OCI-LY7 (cell line): ENCODE results near the gene DHCR7. TPM values are rescaled to one million over a fixed set of nuclear protein-coding genes. Genes with fewer than 3 reads are reported as not detected.

ENCODE experiments used
- BruUV-seq: library from RNA; stranded (reverse); fragments of 400-500 nt; replicated peaks from 2 replicates; lab custom pipeline; 2021; lab: Mats Ljungman, UMichigan
- CTCF ChIA-PET: fragments of 300-600 bp; sonication (Branson Sonifier 250); formaldehyde crosslinking; loops from one replicate; lab custom pipeline; 2022; ENCODE audit warnings: antibody characterized with exemption; ENCODE audit not compliant: unreplicated experiment; lab: Charles Lee
- POLR2A ChIA-PET: fragments of 300-600 bp; sonication (Branson Sonifier 250); formaldehyde crosslinking; loops from one replicate; lab custom pipeline; 2022; ENCODE audit warnings: antibody characterized with exemption; lab: Charles Lee
- DNase-seq: peaks from one replicate; pipeline ENCODE4 v3.0.0-alpha.2; 2015; ENCODE audit warnings: low spot score
- H2AFZ ChIP-seq: fragments of 200-600 bp; sonication (generic), shearing (Covaris generic); 2 replicates; pipeline ENCODE4 v1.6.1; 2014; ENCODE audit warnings: mild to moderate bottlenecking, antibody characterized with exemption, low read length, moderate library complexity
- H3K27ac ChIP-seq: fragments of 200-600 bp; sonication (generic); 2 replicates; pipeline ENCODE4 v1.5.1; 2014; ENCODE audit warnings: mixed run types, low read depth, mild to moderate bottlenecking, moderate library complexity, low read length, inconsistent platforms; ENCODE audit not compliant: poor library complexity, severe bottlenecking
- H3K36me3 ChIP-seq: fragments of 200-600 bp; sonication (generic); 2 replicates; pipeline ENCODE4 v1.6.1; 2014; ENCODE audit warnings: mild to moderate bottlenecking, antibody characterized with exemption, low read length, moderate library complexity, mixed read lengths; ENCODE audit not compliant: insufficient read depth
- H3K4me1 ChIP-seq: fragments of 200-600 bp; sonication (generic); 2 replicates; pipeline ENCODE4 v1.5.1; 2014; ENCODE audit warnings: mild to moderate bottlenecking, low read length; ENCODE audit not compliant: insufficient read depth, poor library complexity, severe bottlenecking
- H3K4me2 ChIP-seq: fragments of 200-600 bp; sonication (generic); 2 replicates; pipeline ENCODE4 v1.6.1; 2014; ENCODE audit warnings: mild to moderate bottlenecking, low read length
- H3K4me3 ChIP-seq: fragments of 200-600 bp; sonication (generic); 2 replicates; pipeline ENCODE4 v1.5.1; 2014; ENCODE audit warnings: mild to moderate bottlenecking, low read depth, low read length; ENCODE audit not compliant: poor library complexity, severe bottlenecking
- H3K79me2 ChIP-seq: fragments of 200-600 bp; sonication (generic); 2 replicates; pipeline ENCODE4 v1.6.1; 2016; ENCODE audit warnings: low read depth, mild to moderate bottlenecking, low read length, moderate library complexity, mixed read lengths; ENCODE audit not compliant: insufficient read depth
- H3K9me2 ChIP-seq: fragments of 200-600 bp; sonication (generic); 2 replicates; pipeline ENCODE4 v1.6.1; 2016; ENCODE audit warnings: mild to moderate bottlenecking, low read length, mixed read lengths; ENCODE audit not compliant: insufficient read depth
- H3K9me3 ChIP-seq: fragments of 200-600 bp; sonication (generic); 2 replicates; pipeline ENCODE4 v1.6.1; 2014; ENCODE audit warnings: mild to moderate bottlenecking, mixed run types, low read length, mixed read lengths
- H4K20me1 ChIP-seq: fragments of 200-600 bp; sonication (generic); 2 replicates; pipeline ENCODE4 v1.6.1; 2014; ENCODE audit warnings: mild to moderate bottlenecking, antibody characterized with exemption, low read length, moderate library complexity, mixed read lengths; ENCODE audit not compliant: insufficient read depth
- CTCF ChIP-seq: fragments of 200-600 bp; sonication (generic); conservative IDR thresholded peaks from 2 replicates; pipeline ENCODE4 v1.5.1; 2014; ENCODE audit warnings: mild to moderate bottlenecking, antibody characterized with exemption, low read length, moderate library complexity, mixed read lengths
- EZH2phosphoT487 ChIP-seq: fragments of 200-600 bp; sonication (generic); IDR thresholded peaks from 2 replicates; pipeline ENCODE4 v1.6.1; 2018; ENCODE audit warnings: low read depth, borderline replicate concordance, mild to moderate bottlenecking, mixed run types, antibody characterized with exemption, low read length, moderate library complexity, mixed read lengths
- intact Hi-C: fragments of 100-400 bp; cut with micrococcal nuclease; formaldehyde crosslinking; loops from one replicate; pipeline ENCODE4 v1.10.0; 2022; ENCODE audit not compliant: unreplicated experiment
- total RNA-seq, 2 experiments: library from RNA; depleted of rRNA in 1 of 2; stranded (reverse); fragments of >200 nt in 1 of 2; shearing (Covaris generic) in 1 of 2; gene quantifications; 2 replicates each; pipeline ENCODE4 v1.2.3, GENCODE V29; 2014 to 2022

The DHCR7 gene
- total RNA-seq, 2 experiments from 2014 or later = 33.4 to 110 TPM

DNA sequence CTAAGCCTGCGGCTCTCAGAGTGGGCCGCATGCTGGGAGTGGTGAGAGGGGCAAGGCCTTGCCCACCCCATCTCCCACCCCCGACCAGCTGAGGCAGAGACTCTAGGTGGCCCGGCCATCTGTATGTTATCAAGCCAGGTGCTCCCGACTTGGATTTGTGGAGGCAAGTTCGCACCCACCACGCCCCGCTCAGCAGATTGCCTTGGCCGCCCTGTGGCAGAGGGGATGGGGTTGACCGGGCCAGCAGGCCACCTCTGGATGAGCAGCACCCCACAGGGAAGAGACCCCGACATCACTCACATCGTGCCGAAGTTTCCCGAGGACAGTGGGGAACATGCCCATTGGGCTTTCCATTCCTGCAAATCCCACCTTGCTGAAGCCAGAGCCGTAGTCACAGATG lies 40.8 kb downstream of the DHCR7 start:
- Histone ChIP-seq H3K36me3 (no peaks in the 10 kb centered on the region), H3K79me2 (no peaks in the 10 kb centered on the region), H4K20me1 (no peaks in the 10 kb centered on the region), H3K9me3 (no peaks in the 10 kb centered on the region), H3K9me2 (no peaks in the 10 kb centered on the region), H3K4me1 (peaks cover 26% of the 10 kb centered on the region), H3K4me2 (peak overlapping the region; percentile 47; the same call in 1 of the 2 replicates), H2AFZ (peak overlapping the region; percentile 72; the same call in 1 of the 2 replicates), H3K4me3 (no peak overlapping the region), H3K27ac (no peak overlapping the region)
- intact Hi-C loops = no loop called here
- BruUV-seq = no TSS peak
- POLR2A ChIA-PET = interaction anchor here (1.0 to 1.3 kb wide), 2 partner anchors 10 to 45 kb away, joined by 3 to 6 read pairs; partner anchors contain the start of gene NADSYN1
- DNase-seq = no peak
- TF ChIP-seq CTCF (no peak), EZH2phosphoT487 (no peak)
- CTCF ChIA-PET = no interaction called here

GRCh38 chr11:71406681-71407080 lies 41.5 kb downstream of the DHCR7 start:
- Histone ChIP-seq H3K9me2 (no peaks in the 10 kb centered on the region), H3K4me1 (peaks cover 26% of the 10 kb centered on the region), H3K27ac (no peak overlapping the region), H3K4me2 (peak overlapping the region; percentile 47), H4K20me1 (no peaks in the 10 kb centered on the region), H3K4me3 (no peak overlapping the region), H3K9me3 (no peaks in the 10 kb centered on the region), H2AFZ (peak overlapping the region; percentile 72), H3K79me2 (no peaks in the 10 kb centered on the region), H3K36me3 (no peaks in the 10 kb centered on the region)
- peak; percentile 68 for DNase-seq
- intact Hi-C loops = no loop called here
- ChIA-PET CTCF (interaction anchor here (0.7 to 1.0 kb wide), 2 partner anchors 9 kb away, joined by 3 to 5 read pairs; no protein-coding TSS in a partner anchor), POLR2A (interaction anchor here (0.6 to 2.0 kb wide), 6 partner anchors 10 to 38 kb away, joined by 3 to 6 read pairs (median 5); no protein-coding TSS in a partner anchor)
- no TSS peak for BruUV-seq
- TF ChIP-seq EZH2phosphoT487 (no peak), CTCF (no peak)

- Histone ChIP-seq H2AFZ (no peak overlapping the region), H3K4me2 (no peak overlapping the region), H3K4me1 (peaks cover 26% of the 10 kb centered on the region), H3K79me2 (no peaks in the 10 kb centered on the region), H3K9me3 (no peaks in the 10 kb centered on the region), H3K4me3 (no peak overlapping the region), H3K27ac (no peak overlapping the region), H3K9me2 (no peaks in the 10 kb centered on the region), H4K20me1 (no peaks in the 10 kb centered on the region), H3K36me3 (no peaks in the 10 kb centered on the region)
- TF ChIP-seq EZH2phosphoT487 = no peak
- TF ChIP-seq CTCF = no peak
- intact Hi-C loops = no loop called here
- POLR2A ChIA-PET = interaction anchor here (1.0 kb wide), 1 partner anchor 15 kb away, joined by 7 read pairs; no protein-coding TSS in a partner anchor
- no TSS peak for BruUV-seq
- no peak for DNase-seq
- CTCF ChIA-PET = no interaction called here
These were observed 44.0 kb downstream of the DHCR7 start for GRCh38 chr11:71404209-71404608.
